Activated T-cell treated with anti-CD3 and anti-CD28 coated beads, Interleukin-2, amount 50 U/mL, for 4 hours (primary cell): Measurements from ENCODE around the gene DOK1. TPM values are rescaled to one million over a fixed set of nuclear protein-coding genes. Genes with fewer than 3 reads are reported as not detected.

Experiments
- ATAC-seq, 2 donors: fragments of 200-7000 bp; cut with Tn5 transposase; one replicate each; pipeline ENCODE4 v1.10.0; 2021
- DNase-seq: peaks from one replicate; pipeline ENCODE4 v3.0.0-alpha.2; 2020
- H3K27me3 Mint-ChIP-seq: one replicate; pipeline ENCODE4 v1.8.0; 2021; ENCODE audit warnings: low read depth, mixed read lengths
- H3K36me3 Mint-ChIP-seq: one replicate; pipeline ENCODE4 v1.8.0; 2022; ENCODE audit warnings: mixed read lengths; ENCODE audit not compliant: insufficient read depth
- H3K4me1 Mint-ChIP-seq: one replicate; pipeline ENCODE4 v1.8.0; 2021; ENCODE audit warnings: low read depth, mixed read lengths
- H3K4me3 Mint-ChIP-seq: one replicate; pipeline ENCODE4 v1.8.0; 2021; ENCODE audit warnings: mild to moderate bottlenecking, moderate library complexity, mixed read lengths
- H3K9me3 Mint-ChIP-seq: one replicate; pipeline ENCODE4 v1.8.0; 2021; ENCODE audit warnings: mixed read lengths
- total RNA-seq, 3 donors: library from RNA; stranded (reverse); gene quantifications; one replicate each; pipeline ENCODE4 v1.2.1, GENCODE V29; 2021

Gene DOK1
- total RNA-seq, 3 donors from 2014 or later: 24.1 to 27.9 (median 25.9) TPM

- Mint-ChIP-seq H3K4me3 (no peak overlapping the region), H3K4me1 (peaks cover 12% of the 10 kb centered on the region), H3K9me3 (no peaks in the 10 kb centered on the region), H3K27me3 (peaks cover 12% of the 10 kb centered on the region), H3K36me3 (no peaks in the 10 kb centered on the region)
- no peak for ATAC-seq
- no peak for DNase-seq
These were observed 26.9 kb downstream of the DOK1 start for GRCh38 chr2:74581463-74581862.

DNA sequence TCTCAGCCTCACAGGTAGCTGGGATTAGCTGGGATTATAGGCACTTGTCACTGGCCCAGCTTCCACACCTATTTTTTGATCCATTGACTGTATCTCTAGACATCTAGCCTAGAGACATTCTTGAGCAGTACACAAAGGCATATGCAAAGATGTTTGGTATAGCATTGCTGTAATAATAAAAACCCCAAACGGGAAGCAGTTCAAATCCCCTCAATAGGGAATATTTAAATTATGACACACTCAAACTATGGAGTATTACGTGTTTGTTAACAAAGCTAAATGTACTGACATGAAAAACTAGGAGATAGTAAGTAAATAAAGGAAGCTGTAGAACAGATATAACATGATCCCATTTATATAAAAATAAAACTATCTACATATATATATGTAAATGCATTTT lies 27.7 kb downstream of the DOK1 start:
- DNase-seq: no peak
- no peak for ATAC-seq
- no peaks in the 10 kb centered on the region for H3K36me3 Mint-ChIP-seq
- H3K9me3 Mint-ChIP-seq: no peaks in the 10 kb centered on the region
- H3K27me3 Mint-ChIP-seq: peaks cover 12% of the 10 kb centered on the region
- H3K4me3 Mint-ChIP-seq: no peak overlapping the region
- peaks cover 12% of the 10 kb centered on the region for H3K4me1 Mint-ChIP-seq

- DNase-seq (no peak), ATAC-seq (no peak)
- peaks cover 12% of the 10 kb centered on the region for H3K4me1 Mint-ChIP-seq
- no peak overlapping the region for H3K4me3 Mint-ChIP-seq
- H3K27me3 Mint-ChIP-seq: peaks cover 12% of the 10 kb centered on the region
- no peaks in the 10 kb centered on the region for H3K9me3 Mint-ChIP-seq
- no peaks in the 10 kb centered on the region for H3K36me3 Mint-ChIP-seq
These were observed 29.0 kb downstream of the DOK1 start for GRCh38 chr2:74583504-74583903.

DNA sequence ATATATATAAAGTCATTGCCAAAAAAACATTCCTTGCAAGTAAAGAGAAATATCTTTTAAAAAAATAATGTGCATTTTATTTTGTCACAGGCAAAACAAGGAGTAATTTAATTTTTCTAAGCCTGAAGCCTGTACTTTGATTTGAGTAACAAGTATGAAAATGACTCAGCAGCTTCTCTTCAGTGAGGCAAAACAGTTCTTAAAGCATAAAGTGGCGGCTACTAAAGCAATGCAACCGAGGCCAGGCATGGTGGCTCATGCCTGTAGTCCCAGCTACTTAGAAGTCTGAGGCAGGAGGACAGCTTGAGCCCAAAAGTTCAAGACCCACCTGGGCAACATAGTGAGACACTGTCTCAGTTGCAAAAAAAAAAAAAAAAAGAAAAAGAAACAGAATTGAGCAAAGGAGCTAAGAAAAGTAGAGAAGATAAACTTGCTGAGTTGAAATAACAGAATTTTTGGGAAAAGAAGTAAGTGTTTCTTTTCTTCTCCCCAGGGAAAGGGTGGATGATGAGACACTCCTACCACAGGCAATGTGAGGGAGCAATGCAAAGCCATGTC lies 29.6 kb downstream of the DOK1 start:
- ATAC-seq (peak; percentile 23 to 45), DNase-seq (no peak)
- H3K27me3 Mint-ChIP-seq: peaks cover 9% of the 10 kb centered on the region
- H3K4me3 Mint-ChIP-seq: no peak overlapping the region
- H3K36me3 Mint-ChIP-seq: no peaks in the 10 kb centered on the region
- peaks cover 12% of the 10 kb centered on the region for H3K4me1 Mint-ChIP-seq
- H3K9me3 Mint-ChIP-seq: no peaks in the 10 kb centered on the region

DNA sequence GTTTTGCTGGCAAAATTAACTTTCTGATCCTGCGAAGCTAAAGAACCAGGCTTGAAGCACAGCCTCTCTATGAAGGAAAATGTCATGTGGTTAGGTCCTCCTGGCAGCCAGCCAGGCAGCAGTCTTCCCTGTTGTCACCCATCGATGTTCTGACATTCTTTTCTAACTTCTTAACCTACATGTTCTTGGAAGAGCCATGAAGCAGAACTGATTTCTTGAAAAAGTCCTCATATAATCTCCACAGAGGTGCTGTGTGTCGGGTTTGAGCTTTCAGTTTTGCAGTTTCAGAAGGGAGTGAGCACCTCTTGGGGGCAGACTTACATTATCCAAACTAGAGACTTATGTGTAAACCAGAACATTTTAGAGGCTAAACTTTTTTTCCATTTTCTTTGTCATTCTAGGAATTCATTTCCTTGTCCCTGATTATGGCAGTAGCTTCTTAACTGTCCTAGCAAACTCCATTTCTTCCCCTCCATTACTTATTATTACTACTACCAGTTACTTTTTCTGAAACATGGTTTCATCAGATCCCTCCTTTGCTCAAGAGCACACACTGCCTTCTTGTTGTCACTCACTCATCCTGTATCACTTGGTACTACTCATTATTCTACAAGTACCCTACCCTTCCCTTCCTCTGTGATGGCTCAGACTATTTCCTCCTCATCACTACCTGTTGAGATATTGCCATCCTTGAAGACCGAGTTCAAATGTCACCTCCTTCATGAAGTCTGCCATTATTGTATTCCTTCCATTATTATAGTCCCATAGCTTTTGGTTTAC lies 31.1 kb downstream of the DOK1 start:
- no peak for DNase-seq

DNA sequence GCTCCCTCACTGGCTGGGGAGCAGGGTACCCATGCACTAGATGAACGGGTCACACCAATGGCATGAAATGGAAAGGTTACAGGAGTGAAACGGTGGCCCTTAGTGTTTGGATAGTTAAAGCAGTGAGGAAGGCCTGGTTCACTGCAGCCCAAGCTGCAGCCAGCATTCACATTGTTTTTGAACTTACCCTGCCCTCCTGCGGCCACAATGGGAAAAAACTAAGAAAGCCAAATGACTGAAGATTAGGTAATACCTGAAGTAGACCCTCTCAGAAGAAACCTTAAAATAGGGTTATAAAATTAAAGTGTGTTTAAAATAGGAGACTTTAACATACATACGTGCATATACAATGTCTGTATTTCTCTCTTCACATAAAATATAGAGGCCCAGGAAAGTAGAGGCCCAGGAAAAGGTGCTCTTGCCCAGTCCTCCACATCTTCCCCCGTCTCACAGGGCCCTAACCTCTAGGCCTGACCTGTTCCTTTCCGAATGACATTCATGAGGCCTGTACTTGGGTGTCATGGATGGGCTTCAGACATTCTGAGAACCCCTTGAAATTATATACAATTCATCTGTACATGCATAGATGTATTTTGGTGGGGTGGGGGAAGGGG lies 33.3 kb downstream of the DOK1 start:
- peak; percentile 71 to 88 for ATAC-seq

More for the DNA sequence above, 31.1 kb downstream of the DOK1 start:
- Mint-ChIP-seq H3K36me3 (no peaks in the 10 kb centered on the region), H3K4me3 (peak overlapping the region; percentile 22), H3K9me3 (no peaks in the 10 kb centered on the region), H3K4me1 (peaks cover 12% of the 10 kb centered on the region), H3K27me3 (peaks cover 1% of the 10 kb centered on the region)
- ATAC-seq: peak in 1 of 2 donors; percentile 39

GRCh38 chr2:74588664-74589063 lies 34.1 kb downstream of the DOK1 start:
- ATAC-seq: no peak
- DNase-seq: no peak
- Mint-ChIP-seq H3K4me3 (no peak overlapping the region), H3K9me3 (no peaks in the 10 kb centered on the region), H3K36me3 (no peaks in the 10 kb centered on the region), H3K27me3 (peaks cover 16% of the 10 kb centered on the region), H3K4me1 (peaks cover 12% of the 10 kb centered on the region)

More for the DNA sequence above, 33.3 kb downstream of the DOK1 start:
- H3K36me3 Mint-ChIP-seq: no peaks in the 10 kb centered on the region
- H3K4me1 Mint-ChIP-seq: peaks cover 12% of the 10 kb centered on the region
- DNase-seq: peak; percentile 35
- H3K9me3 Mint-ChIP-seq: no peaks in the 10 kb centered on the region
- peaks cover 9% of the 10 kb centered on the region for H3K27me3 Mint-ChIP-seq
- H3K4me3 Mint-ChIP-seq: no peak overlapping the region

- H3K4me1 Mint-ChIP-seq: no peaks in the 10 kb centered on the region
- ATAC-seq: no peak
- H3K36me3 Mint-ChIP-seq: no peaks in the 10 kb centered on the region
- peaks cover 29% of the 10 kb centered on the region for H3K27me3 Mint-ChIP-seq
- H3K4me3 Mint-ChIP-seq: no peak overlapping the region
- DNase-seq: no peak
- H3K9me3 Mint-ChIP-seq: no peaks in the 10 kb centered on the region
These were observed 39.6 kb downstream of the DOK1 start for GRCh38 chr2:74593826-74594772.

GRCh38 chr2:74596584-74596983 lies 42.1 kb downstream of the DOK1 start:
- no peak for ATAC-seq
- H3K9me3 Mint-ChIP-seq: no peaks in the 10 kb centered on the region
- H3K4me1 Mint-ChIP-seq: no peaks in the 10 kb centered on the region
- peaks cover 29% of the 10 kb centered on the region for H3K27me3 Mint-ChIP-seq
- H3K36me3 Mint-ChIP-seq: no peaks in the 10 kb centered on the region
- DNase-seq: no peak
- no peak overlapping the region for H3K4me3 Mint-ChIP-seq

DNA sequence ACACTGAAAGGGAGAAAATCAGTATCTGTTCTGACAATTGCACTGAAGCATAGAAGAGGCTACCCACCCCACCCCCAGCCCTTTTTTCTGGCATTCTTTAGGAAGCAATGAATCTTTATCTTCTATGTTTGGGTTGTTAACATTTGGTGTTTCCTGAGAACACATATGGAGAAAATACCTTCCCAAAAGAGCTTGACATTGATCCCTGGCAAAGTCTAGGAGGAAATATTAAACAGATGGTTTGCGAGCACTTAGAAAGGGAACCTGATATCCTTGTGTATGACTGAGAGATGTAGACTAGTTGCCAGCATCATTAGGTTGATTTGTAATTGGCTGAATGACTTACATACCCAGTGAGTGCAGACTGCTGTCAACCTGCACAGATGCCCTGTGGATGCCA lies 42.9 kb downstream of the DOK1 start:
- ATAC-seq (no peak), DNase-seq (no peak)
- Mint-ChIP-seq H3K27me3 (peaks cover 26% of the 10 kb centered on the region), H3K36me3 (no peaks in the 10 kb centered on the region), H3K4me3 (no peak overlapping the region), H3K9me3 (no peaks in the 10 kb centered on the region), H3K4me1 (no peaks in the 10 kb centered on the region)

DNA sequence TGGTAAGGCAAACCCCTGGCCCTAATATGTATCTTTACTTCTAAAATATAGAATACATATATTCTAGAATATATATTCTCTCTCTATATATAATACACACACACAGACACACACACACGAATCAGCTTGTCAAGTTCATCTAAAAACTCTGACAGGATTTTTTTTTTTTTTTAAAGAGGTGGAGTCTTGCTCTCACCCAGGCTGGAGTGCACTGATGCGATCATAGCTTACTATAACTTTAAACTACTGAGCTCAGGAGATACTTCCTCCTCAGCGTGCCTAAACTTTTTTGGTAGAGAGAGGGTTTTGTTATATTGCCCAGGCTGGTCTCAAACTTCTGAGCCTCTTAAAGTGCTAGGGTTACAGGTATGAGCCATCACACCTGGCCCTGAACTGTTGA lies 45.2 kb downstream of the DOK1 start:
- DNase-seq (no peak), ATAC-seq (no peak)
- Mint-ChIP-seq H3K27me3 (peaks cover 29% of the 10 kb centered on the region), H3K4me3 (no peak overlapping the region), H3K4me1 (peaks cover 2% of the 10 kb centered on the region), H3K9me3 (no peaks in the 10 kb centered on the region), H3K36me3 (no peaks in the 10 kb centered on the region)

GRCh38 chr2:74602586-74603281 lies 48.2 kb downstream of the DOK1 start:
- Mint-ChIP-seq H3K4me3 (no peak overlapping the region), H3K4me1 (peaks cover 2% of the 10 kb centered on the region), H3K9me3 (no peaks in the 10 kb centered on the region), H3K27me3 (peaks cover 30% of the 10 kb centered on the region), H3K36me3 (no peaks in the 10 kb centered on the region)
- DNase-seq: no peak
- no peak for ATAC-seq

- DNase-seq (no peak), ATAC-seq (no peak)
- Mint-ChIP-seq H3K27me3 (peaks cover 30% of the 10 kb centered on the region), H3K9me3 (no peaks in the 10 kb centered on the region), H3K36me3 (no peaks in the 10 kb centered on the region), H3K4me3 (no peak overlapping the region), H3K4me1 (peaks cover 2% of the 10 kb centered on the region)
These were observed 48.9 kb downstream of the DOK1 start for GRCh38 chr2:74603282-74604000.
